Stimulated activated CD4-positive, alpha-beta T cell treated with anti-CD3 and anti-CD28 coated beads, TNF-alpha, amount 100 ng/mL, for 48 hours (primary cell): Measurements from ENCODE around the gene MACO1.
"Not testable (repeated sequence)": the region's sequence is repeated elsewhere in the genome, so short reads cannot be mapped to it uniquely, and the experiment has no call there.

Source experiments
- DNase-seq, 3 donors: peaks; one replicate each; pipeline ENCODE4 v3.0.0-alpha.2; 2020; ENCODE audit warnings: low read depth in 3 of 3

MACO1 gene

DNA sequence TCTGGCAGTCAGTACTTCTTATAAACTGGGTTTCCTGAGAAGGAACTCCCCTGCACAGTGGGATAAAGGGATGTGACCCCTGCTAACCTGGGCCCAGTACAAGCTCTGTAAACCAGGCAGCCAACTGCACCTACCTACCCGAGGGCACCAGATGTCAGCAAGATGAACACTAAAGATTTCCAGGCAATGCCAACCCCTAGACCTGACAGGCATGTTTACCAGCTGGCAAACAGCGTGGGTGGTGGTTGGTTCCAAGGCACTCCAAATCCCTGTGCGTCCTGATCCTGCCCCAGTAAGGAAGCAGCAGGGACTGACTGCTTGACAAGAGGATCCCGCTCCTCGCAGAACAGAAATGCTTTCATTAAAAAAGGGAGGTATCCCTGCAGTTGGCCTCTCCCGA lies 7.5 kb upstream of the MACO1 start:
- not testable (repeated sequence) for DNase-seq

DNA sequence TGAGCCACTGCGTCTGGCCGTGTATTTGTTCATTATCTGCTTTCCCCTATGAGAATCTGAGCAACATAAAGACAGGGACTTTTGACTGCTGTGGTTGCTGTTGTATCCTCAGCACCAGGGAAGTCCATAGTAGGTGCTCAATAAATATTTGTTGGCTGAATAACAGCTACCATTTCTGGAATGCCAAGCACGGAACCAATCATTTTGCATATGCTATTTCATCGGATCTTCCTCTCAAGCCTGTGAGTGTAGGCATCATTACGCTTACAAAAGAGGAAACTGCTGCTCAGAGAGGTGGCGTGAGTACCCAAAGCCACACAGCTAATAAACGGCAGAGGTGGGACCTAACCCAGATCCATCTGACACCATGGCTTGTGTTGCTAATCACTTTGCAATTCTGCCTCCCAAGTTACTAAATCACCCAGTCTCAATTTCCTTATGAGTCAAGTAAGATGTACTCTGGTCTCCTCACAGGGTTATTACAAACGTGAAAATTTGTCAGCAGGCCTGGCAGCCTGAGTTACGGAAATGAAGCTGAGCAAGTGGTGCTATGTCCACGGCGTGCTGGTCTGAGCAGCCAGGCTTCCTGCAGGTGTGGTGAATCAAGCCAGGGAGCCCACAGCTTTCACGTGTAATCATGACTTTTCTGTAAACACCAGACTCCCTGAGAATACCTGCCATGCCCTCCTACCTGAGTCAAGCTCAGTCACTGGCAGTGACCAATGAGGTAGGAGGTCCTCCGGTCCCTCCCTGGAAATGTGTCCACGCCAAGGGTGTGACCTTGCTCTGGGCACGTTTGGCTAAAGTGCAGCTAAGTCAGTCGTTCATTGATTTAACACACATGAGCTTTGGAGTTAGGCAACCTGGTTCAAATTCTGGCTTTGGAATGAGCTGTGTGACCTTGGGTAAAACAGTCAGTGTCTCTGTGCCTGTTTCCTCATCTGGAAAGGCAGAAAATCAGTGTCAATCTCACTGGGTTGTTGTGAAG lies 5.3 kb upstream of the MACO1 start:
- no peak for DNase-seq

DNA sequence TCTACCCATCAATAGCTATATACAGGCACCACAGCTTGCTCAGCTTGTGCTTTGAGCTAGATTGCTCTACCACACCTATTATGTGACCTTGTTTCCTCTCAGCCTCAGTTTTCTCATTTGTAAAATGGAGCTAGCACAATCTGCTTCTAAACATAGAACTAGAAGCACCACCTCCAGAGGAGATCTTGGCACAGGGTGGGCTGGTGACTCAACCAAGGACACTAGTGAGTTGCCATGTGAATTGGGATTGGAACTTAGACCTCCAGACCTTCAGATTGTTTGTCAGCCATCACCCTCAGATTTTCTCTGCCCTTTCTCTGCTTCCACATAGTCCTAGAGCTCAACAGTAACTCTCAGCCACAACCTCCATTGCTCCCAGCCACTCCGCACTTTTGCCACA lies 3.0 kb upstream of the MACO1 start:
- no peak for DNase-seq

DNA sequence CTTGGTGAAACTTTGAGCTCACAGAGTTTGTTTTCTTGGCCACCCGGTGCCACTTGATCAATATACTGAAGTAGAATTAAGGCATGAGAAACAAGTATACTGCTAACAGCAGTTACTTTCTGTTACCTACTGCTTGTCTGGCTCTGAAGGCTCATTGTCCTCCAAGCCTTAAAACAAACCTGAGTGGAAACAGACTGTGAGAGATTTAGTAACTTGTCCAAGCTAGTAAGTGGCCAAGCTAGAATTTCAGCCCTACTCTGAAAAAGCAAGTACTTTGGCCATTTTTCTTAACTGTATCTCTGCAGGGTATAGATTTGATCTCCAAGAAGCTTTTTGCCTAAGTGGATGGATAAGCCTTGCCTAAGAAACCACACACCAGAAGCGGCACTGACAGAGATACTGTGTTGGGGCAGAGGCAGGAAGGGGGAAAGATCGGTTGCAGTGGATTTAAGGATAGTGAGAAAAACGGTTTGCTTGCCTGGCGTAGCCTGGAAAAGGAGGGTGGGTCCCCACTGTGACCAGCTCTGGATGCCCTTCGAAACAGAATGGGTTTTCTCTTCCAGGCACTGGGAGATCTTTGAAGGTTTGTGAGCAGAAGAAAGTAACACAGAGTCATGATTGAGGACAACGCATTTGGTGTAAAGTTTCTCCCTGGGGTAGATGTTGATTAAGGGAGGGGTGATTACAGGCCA lies 2.1 kb upstream of the MACO1 start:
- DNase-seq = no peak

DNA sequence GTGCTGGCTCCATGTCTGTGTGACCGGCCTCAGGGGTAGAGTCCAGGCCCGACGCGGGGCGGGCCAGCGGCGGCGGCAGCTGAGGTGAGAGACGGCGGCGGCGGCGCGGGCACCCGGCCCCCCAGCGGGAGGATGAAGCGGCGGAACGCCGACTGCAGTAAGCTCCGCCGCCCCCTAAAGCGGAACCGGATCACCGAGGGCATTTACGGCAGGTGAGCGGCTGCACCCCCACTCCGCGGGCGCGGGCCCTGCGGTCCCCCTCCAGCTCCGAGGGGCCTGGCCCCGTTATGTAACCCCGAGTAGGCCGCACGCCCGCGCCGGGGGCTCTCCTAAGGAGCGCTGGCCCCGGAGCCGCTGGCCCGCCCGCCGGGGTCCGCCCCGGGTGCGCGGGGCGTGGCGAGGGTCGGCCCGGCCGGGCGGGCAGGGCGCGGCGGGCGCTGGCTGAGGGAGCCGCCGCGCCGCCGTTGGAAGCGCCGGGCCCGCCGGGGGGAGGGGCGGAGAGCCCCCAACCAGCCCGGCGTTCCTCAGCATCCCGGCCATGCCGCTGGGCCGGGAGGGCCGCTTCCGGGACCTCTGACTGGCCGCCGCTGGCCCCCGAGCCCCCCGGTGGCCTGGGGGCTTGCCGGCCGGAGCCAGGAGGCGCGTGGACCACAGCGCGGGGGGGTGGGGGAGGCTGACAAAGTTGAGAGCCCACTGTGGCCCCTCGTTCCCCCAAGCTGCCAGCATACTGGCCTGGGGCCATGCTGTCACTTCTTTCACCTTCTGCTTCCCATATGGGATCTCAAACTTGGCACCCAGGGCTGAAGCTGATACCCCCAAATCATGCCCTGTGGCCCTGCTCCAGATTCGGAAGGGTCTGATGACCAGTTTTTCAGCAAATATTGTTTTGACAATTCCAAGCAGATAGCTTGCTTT lies 527 bp downstream of the MACO1 start:
- DNase-seq = peak in 1 of 3 donors; percentile 8

DNA sequence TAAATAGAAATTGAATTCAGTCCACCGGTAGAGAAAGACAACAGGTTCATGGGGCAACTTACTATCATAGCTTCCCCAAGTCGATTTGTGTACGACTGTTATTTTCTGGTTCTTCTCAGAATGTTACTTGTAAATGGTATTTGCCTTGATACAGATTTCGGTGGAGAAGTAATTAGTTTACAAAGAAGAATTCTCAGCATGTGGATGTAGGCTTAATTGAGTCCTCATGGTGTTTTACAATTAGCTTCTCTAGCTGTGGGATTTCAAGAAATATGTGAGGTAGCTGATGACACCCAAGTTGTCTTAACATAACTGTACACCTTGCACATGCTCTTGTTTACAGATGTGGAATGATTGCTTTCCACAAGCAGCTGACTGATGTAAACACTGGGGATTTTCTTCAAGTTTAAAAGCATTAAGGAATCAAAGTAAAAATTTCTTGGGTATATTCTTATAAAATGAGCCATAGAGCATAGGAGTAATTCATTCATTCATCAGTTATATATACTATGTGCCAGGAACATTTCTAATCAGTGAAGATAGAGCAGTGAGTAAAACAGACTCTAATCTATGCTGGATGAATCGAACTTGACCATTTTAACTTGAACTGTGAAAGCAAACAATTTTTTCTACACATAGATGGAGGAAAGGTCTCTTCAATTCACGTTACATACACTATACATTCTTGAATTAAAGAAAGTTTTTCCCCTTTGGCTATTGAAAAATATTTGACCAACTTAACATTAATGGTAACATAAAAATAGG lies 1.4 kb downstream of the MACO1 start:
- DNase-seq = no peak

DNA sequence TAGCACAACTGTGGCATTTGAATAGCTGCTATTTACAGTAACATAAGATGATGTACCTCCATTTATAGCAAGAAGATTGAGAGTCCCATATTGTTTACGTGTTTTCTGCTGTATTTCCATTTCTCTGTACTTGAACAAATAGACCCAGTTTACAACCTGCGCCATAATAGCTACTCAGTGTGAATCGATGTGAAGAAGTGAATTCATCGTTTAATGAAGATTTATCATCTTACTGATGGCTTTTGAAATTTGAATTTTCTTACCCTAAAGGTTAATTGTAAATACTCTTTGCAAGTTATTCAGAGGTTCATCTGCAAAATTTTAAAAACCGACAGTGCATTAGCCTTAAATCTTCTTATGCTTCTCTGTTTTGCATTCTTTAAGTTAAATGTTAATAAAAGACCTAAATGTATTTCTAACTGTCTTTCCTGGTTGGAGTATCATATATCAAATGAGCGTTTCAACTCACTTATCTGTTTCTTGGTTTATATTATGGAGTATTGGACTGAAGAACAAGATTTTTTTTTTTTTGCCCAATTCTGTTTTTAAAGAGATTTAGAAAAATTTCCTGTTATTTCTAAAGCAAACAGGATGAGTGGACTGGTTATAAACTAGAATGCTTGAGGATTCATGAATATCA lies 2.2 kb downstream of the MACO1 start:
- no peak for DNase-seq

DNA sequence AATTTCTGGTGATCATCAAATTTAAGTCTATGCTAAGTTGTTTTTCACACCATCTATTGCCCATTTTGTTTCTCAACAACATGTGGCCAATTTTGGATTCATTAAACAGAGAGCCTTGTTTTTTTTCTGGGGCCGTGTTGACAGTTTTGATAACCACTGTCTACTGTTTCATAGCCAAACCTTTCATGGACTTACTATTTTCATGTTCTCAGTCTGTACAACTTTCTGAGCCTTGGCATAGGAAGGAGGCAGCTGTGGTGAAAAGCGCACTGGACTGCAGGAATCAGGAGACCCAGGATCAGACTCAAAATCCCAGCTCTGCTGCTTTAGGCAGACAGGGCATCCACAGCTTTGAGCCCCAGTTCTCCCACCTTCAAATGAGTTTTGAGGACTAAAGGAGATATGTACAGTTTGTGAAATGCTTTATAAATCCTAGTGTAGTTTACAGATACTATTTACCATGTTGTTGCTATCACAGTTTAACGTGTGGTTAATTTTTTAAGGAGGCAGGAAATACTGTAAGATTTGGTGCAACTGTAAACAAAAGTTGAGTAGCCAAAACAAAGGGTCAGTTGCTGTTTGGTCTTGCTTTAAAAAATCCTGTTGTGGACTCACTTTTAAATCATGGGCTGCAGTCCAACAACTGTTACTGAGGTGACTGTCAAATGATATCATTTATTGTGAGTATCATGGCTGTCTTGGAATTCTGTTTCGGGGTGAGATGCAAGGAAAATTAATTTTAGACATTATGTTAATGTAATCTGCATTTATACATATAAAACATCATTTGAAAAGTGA lies 2.9 kb downstream of the MACO1 start:
- no peak for DNase-seq

DNA sequence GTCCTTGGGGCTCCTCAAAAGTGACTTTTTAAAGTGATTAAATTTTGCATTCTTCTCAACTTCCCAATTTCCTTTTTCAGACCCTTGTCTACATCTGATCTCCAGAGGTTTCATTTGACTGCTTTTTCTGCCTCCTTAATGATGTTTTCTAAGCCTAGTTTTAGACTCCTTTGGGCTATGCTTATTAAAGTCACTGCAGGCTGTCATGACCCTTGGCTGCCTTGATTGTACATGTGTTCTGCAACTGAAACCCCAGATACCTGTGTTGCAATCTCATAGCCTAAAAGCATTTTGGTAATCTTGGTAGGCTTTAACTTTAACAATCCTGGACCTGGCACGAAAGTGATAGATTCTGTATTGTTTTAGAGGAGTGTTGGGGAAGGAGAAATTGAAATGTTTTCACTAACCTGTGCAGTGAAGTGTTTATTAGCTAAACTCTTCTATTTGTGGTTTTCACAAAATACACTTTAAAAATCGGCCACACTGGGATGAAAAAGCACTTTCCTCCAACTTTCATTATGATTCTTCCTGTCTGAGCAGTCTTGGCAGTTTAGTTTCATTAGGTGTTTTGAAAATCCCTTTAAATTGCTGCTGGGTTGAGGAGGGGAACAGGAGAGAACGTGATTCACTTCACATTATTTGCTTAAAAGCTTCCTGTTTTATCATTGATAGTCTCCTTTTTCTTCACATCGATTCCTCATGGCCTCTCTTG lies 4.9 kb downstream of the MACO1 start:
- DNase-seq = no peak

DNA sequence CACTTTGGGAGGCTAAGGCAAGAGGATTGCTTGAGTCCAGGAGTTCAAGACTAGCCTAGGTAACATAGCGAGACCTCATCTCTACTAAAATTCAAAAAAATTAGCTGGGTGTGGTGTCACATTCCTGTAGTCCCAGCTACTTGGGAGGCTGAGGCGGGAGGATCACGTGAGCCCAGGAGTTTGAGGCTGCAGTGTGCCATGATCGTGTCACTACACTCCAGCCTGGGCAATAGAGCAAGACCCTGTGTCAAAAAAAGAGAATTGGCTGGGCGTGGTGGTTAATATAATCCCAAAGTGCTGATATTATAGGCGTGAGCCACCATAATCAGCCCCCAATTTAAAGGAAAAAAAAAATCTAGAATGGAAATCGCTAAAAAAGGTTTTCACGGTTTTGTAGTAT lies 7.0 kb downstream of the MACO1 start:
- no peak for DNase-seq

DNA sequence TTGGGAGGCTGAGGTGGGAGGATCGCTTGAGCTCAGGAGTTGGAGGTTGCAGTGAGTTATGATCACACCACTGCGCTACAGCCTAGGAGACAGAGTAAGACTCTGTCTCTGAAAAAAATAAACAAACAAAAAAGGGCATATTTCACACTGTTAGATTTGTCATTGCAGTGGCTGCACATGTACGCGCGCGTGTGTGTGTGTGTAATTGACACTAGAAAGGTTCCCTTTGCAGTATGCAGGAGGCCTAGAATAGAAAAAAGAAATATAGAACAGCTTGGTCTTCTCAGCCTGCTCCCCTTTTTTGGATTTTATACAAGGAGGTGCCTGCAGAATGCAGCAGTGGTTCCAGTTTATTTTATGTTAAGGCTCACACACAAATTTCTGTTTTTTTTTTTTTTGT lies 8.6 kb downstream of the MACO1 start:
- no peak for DNase-seq

DNA sequence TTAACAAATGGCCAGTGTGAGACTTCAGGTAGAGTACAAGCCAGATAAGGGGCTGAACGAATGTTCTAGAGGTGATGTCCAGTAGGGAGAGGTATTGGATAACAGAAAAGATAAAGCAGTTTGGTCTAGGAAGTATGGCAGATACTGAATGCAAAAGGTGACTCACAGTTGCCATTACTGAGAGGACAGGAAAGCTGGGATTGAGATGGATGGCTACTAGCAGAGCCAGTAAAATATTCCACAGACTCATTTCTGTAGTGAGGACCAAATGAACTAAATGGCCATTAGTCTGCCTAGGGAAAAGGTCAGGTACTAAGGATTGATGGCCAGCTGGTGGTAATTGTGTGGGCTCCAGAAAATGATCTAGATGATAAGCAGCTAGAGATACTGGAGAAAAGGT lies 11.5 kb downstream of the MACO1 start:
- no peak for DNase-seq

DNA sequence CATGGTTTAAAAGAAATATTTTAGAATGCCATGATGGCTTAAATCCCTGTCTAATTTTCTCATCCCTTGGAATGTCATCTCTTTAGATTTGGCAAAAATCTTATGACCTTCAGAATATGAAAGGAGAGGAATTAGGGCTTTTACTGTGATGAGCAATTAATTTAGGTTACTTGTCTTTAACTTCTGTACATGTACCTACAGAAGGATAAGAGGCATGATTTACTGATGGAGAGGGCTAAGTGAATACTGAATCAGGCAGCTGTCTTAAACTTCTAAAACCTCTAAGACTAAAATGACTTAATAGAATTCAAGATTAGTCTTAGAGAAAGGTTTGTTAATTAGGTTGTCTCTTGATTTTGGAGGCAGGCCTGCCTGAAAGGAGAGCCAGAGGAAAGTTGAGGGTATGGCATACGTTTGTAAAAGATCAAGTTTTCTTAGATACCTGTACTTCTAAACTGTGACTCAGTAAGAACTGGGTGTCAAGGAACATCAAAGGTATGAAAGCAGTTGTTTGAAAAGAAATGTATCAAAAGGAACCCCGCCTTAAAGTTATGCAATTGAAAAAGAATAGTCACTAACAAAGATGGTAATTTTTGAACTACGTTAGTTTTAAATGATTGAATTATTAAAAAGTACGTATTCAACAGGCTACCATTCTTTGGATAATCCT lies 12.5 kb downstream of the MACO1 start:
- DNase-seq = no peak

DNA sequence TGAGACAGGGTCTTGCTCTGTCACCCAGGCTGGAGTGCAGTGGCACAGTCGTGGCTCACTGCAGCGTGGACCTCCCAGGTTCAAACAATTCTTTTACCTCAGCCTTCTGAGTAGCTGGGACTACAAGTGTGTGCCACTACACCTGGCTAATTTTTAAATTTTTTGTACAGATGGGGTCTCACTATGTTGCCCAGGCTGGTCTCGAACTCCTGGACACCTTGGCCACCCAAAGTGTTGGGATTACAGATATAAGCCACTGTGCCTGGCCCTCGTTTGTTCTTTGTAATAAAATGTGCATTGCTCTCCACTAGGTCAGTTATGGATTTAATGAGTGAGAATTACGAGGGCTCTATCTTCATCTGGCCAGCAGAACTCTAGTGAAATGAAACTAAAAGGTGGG lies 13.9 kb downstream of the MACO1 start:
- DNase-seq = not testable (repeated sequence)

DNA sequence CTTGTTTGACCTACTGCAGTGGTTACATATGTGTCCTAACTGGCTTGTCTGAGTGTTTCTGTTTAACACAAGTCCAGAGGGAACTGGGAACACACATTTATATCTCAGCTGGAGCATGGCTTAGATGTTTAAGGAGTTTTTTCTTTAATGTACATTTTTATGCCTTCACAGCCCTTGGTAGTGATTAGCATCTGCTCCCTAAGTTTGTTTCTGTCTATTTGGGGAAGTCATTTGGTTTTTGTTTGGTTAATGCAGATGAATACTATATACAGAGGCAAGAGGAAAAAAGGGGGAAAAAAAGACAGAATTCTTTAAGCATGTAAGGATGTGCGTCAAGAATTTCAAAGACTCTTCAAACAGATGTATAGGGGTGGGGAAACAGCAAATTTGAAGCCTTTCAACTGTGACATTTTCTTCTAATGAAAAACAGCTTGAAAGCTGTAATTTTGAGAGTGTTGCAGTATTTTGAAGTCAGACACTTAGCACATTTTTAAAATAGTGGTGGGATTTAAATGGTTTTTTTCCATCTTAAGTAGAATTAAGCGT lies 15.4 kb downstream of the MACO1 start:
- no peak for DNase-seq

DNA sequence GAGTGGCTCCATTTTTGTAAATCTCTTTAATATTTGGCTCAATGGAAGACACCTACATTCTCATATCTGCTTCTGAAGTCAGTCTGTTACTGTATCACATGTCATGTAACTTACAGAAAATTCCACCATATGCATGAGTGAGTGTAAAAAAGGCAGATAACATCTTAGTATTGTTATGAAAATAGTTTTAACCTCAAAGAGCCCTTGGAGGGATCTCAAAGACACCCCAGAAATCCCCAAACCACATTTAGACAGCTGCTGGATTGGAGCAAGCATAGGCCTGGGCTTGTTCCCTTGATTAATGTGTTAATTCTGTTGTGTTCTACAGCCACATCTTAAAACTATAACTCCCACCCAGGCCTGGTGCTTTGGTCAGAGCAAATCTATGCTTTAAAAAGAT lies 16.9 kb downstream of the MACO1 start:
- DNase-seq = no peak

DNA sequence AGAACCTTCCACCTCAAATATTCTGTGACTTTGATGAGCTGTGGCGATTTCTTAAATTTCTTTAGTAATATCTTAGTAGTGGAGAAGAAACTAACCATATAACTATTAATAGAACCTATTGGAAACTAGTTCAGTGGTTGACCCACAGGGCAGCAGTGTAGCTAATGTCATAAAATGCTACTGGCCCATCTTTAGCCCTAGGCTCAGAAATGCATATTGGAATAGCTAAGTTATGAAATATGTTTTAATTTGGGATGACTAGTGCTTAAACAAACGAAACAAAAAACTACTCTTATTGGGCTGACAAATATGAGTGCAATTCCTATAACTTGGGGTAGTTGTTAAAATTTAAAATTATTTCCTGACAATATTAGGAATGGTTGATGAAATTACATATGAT lies 20.2 kb downstream of the MACO1 start:
- DNase-seq = no peak

DNA sequence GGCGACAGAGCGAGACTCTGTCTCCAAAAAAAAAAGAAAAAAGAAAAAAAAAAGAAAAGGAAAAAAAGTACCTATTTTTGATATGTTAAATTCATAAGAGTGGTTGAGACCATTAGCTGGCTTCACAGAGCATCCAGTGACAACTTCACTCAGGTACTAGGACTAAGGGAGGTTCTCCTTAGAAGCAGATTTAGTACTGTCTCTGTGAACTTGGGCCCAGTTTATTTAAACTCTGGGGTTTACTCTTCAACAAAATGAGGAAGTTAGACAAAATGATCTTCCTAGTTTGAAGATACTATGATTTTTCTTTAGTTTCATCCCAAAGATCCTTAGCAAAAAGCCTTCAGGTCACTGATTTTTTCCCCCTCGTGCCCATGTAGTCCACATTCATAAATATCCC lies 21.2 kb downstream of the MACO1 start:
- DNase-seq = no peak
